Superior temporal gyrus (tissue), 1 donor: Measurements from ENCODE around the gene PCSK5.
"Not testable (repeated sequence)": the region's sequence is repeated elsewhere in the genome, so short reads cannot be mapped to it uniquely, and the experiment has no call there.

Source experiments
- DNase-seq: peaks from one replicate; pipeline ENCODE4 v3.0.0-alpha.2; 2016; ENCODE audit errors: extremely low spot score

Gene PCSK5

DNA sequence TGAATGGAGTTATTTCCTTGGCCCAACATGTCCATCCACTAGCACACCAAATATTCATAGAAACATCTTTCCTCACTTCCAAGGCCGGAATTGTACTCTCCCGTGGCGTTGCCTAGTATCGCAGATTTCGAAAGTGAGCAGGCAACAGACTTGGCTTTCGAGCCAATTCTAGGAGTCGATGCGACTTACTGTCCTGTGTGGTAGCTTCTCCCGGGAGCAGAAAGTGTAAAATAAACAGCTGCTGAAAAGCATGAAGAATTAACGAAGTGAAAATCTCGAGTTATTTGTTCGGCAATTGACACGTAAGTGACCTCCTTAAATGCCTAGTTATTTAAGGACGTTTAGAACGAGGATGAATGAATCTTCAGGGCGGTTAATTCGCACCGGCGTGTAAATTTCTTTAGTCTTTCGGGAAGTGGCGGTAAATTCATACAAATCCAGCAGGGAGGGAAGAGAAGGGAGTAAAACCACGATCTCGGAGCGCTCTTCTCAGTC, 449 bp upstream of the PCSK5 start:
- peak; percentile 88 for DNase-seq

DNA sequence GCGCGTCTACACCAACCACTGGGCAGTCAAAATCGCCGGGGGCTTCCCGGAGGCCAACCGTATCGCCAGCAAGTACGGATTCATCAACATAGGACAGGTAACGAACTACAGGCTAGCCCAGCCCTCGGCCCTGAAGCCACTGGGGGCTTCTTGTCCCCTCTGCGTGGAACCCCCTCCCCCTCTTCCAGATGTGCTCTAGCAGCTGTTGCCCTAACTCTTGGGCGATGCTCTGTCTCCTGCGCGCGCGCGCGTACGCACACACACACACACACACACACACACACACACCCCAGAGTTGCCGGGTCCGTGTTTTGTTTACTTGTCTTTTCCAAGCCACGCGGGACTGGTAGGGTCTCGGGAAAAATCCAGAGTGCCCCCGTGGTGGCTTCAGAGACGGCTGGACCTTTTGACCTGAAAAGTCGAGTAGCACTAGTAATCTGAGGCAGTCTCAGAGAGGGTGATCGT, 836 bp downstream of the PCSK5 start:
- no peak for DNase-seq

DNA sequence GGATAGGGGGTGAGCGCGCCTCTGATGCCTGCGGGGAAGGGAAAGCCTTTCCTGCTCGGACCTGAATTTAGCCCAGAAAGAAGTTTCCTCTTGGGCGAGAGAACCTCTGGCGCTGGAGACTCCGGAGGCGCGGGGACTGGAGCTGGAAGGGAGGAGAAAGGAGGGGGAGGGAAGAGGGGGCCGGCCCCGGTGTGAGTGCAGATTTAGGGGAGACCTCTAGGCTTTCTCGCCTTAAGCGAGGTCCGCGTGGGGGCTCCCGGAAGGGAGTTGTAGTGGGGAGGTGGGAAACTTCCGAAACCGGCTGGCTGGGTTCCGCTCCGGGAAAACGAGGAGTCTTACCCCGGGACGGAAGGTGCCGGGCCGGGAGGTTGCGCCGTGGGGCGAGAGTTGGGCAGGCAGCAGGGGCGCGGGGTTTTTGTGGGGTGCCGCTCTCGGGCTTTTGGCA, 1.3 kb downstream of the PCSK5 start:
- DNase-seq = no peak

DNA sequence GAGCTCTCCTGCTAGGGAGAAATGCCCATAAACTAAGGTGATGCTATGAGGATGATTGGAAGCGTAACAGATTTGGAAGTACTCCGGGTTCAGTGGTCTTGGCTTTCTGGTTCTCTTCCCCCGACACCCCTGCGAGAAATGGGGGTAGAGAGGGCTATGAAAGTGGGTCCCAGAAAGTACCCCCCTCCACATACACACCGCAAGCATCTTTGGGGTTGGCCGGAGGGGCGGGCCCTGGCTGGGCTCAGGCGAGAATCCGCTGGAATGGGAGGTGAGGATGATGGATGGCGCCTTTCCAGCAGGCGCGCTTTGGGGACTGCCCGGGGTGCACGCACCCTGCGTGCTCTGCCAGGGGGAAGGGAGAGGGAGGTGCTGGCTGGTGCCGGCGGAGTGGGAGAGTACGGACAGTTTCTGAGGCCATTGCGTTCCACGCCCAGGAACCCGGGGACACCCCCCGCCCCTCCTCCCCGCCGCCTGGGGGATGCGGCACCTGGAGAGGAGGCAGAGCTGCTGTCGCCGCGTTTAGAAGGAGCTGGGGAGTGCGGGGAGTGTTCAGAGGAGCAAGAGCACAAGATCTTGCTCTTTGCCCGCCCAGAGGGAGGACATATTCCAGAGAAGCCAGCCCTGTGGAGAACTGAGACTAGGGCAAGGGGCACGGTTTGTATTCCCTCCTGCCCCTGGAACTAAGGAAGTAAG, 1.9 kb downstream of the PCSK5 start:
- DNase-seq = no peak

DNA sequence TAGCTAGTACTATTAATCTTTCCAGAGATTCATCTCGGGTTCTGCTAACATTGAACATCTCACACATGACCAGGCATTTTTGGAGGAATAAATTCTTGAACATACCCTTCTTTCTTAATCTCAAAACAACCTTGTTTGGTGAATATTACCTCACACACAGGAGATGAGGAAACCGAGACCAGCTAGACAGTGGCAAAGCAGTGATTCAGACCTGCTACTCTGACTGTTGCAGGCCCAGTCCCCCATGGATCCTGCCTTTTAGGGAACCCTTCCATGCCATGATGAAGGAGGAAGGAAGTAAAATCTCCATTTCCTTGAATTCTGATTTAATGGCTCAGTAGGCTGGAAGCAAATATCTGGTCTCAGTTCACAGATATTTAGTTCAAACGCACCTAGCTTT, 2.6 kb downstream of the PCSK5 start:
- no peak for DNase-seq

DNA sequence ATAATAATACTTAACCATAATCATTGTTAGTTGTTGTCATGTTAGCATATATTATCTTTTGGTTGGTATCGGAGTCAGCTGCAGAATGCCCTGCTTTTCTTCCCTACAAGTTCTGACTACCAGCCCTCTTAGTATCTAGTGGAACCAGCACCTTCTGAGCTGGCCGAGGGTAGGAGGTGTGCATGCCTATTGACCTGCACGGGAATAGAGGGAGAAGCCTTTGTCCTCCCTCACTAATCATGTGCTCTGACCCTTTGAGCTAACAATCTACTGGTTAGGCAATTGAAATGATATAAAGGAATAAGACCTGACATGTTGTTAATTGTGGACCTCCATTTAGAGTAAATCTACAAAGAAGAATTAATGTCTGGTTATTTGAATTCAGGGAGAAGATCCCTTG, 4.1 kb downstream of the PCSK5 start:
- DNase-seq = no peak

DNA sequence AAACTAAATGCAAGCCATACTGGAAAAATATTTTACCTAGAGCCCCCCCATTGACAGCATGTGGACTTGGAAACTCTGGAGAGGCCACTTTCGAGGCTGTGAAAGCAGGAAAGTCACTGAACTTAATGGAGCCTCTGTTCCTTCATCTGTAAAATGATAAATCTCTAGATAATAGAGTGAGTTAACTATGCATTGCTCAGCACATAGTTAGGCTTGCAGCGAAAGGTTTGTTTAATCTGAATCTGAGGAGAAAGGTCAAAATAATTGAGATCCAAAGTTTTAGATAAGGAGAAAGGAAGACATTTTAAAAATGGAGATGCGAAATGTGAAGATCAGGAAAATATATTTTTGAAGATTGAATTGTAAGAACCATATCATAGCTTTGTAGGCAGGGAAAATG, 4.6 kb downstream of the PCSK5 start:
- DNase-seq = no peak

DNA sequence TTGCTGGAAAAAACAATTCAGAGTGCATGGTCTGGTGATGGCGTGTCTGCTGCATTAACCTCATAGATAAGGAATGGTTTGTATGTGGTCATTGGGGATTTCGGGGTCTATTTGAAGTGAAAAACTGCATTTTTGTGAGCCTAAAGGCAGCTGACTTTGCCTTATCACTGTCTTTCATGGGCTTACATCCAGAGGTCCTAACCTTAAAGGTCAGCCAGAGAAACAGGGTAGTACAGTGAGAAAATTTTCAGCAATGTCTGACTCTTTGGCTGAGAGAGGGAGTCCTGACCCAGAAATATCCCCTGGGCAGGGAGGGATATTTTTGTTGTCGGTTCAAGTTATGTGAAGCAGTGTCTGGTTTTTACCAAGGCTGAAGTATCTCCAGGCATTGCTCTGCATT, 5.7 kb downstream of the PCSK5 start:
- DNase-seq = no peak

DNA sequence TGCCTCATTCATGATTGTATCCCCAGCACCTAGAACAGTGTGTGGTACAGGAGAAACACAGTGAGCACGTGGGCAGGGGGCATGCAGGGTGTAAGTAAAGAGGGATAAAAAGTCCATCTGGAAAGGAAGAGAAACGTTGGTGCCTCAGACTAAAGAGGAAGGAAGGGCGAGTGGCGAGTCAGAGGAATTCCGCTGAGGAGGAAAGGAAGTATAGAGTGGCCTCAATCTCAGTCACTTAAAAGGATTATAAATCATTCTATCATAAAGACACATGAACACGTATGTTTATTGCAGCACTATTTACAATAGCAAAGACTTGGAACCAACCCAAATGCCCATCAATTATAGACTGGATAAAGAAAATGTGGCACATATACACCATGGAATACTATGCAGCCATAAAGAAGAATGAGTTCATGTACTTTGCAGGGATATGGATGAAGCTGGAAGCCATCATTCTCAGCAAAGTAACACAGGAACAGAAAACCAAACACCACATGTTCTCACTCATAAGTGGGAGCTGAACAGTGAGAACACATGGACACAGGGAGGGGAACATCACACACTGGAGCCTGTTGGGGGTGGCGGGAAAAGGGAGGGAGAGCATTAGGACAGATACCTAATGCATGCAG, 10.5 kb downstream of the PCSK5 start:
- not testable (repeated sequence) for DNase-seq

DNA sequence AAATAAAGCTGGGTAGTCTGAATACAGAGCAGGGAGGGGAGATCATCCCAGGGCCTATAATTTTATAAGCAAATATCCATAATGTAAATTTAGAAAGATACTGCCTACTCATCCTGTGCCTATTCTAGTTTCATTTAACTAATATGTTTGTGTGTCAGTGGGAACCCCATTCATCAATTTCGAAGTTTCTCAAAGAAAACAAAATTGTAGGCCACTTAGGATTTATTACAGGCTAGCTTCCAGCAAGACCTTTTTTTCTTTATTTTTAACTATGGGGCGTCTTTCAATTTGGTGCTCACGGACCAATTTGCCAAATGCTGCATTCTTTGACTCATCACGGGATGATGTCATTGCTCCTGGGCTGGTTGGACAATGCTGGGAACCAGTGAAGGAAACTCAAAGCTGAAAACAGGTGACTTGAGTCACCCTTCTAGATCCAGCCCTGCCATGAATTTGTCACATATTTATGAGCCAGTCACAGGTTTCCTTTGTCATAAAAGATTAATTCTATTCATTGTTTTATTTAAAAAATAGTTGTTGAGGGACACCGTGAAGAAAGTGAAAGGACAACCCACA, 13.4 kb downstream of the PCSK5 start:
- DNase-seq = no peak

DNA sequence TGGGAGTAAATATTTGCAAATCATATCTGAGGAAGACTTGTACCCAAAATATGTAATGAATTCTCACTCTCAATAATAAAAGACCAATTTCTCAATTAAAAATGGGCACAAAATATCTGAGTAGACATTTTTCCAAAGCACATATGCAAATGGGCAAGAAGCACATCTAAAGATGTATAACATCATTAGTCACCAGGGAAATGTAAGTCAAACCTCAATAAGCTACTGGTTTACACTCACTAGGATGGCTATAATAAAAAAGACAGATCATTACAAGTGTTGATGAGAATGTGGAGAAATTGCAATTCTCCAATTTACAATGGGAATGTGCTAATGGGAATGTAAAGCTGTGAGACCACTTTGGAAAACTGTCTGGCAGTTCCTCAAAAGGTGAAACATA, 13.9 kb downstream of the PCSK5 start:
- no peak for DNase-seq

DNA sequence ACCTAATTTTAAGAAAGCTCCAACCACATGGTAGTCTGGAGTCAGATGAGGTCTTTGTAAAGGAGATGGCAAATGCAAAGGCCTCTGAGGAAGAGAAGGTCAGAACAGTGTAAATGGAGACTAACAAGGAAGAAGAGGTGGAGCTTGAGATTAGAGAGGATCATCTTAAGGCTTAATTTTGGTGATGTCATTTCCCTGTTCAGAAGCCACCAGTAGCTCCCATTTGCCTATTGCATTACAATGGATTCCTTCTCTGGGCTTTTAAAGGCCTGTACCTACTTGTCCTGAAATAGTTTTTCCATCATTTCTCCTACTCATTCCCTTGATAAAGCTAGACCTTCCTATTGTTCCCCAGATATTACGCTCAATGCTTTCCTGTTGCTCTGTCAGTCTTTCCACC, 16.1 kb downstream of the PCSK5 start:
- DNase-seq = no peak

DNA sequence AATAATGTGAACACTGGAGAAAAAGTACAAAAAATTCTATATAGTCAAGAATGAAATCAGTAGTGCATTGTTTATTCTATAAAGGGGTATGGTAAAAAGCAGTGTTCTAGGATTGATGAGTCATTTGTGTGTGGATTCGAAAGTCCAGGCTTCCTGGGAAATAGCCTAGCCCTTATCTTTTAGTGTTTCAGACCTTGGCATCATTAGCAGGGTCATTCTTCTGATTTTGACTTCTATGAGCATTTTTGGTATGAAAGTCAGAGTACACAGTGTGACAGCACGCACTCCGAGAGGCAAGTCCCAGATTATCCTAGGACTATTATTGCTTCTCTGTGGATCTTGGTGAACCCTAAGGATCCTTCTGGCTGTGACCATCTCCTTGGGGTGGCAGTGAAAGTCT, 16.9 kb downstream of the PCSK5 start:
- DNase-seq = no peak

DNA sequence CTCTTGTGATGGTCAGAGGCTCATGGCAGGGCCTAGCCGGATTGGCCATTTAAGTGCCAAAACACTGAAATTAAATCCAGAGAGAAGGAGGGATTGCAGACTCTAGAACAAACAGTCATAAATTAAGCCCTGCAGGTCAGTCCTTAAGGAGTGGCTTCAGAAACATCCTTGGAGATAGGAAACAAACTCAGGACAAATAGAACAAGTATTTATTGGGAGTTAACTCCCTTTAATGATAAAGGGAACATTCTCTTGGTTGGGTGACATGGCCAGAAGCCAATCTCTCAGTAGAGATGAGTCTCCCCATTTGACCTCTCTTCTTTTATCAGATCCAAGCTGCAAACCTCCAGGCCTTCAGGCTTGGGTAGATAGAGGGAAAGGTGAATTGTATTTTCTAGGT, 17.4 kb downstream of the PCSK5 start:
- DNase-seq = no peak

DNA sequence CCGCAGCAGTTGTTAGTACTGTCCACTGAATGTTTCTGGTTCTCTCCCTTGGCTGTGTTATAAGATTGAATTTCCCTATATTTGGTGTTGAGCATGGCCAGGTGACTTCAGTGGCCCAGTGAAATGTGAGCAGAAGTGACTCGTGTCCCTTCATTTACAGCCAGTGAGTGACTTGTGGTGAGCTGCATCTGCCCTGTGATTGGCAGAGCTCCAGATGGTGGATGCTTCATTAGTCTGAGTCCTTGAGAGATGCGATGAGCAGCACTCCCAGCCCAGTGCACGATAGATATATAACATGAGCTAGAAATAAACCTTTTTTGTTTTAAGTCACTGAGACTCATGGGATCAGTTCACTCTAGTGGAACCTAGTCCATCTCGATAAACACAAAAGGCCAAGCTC, 19.3 kb downstream of the PCSK5 start:
- DNase-seq = no peak

DNA sequence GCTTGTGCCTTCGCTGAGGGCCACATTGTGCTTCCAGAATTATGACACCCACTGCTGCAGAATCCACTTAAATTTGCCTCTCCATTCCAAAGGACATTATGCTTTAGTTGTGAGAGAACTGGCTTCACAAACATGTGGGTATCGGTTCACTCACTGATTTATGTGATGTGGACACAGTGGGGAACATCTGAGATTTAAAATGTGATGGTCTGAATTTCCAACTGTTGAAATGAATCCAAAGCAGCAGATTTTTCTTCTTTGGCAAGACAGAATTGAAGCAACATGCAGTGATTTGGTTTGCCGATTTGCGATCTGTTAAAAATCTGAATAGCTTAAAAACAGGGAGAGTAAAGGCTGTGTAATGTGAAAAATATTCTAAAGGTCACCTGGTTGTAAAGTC, 20.3 kb downstream of the PCSK5 start:
- no peak for DNase-seq

DNA sequence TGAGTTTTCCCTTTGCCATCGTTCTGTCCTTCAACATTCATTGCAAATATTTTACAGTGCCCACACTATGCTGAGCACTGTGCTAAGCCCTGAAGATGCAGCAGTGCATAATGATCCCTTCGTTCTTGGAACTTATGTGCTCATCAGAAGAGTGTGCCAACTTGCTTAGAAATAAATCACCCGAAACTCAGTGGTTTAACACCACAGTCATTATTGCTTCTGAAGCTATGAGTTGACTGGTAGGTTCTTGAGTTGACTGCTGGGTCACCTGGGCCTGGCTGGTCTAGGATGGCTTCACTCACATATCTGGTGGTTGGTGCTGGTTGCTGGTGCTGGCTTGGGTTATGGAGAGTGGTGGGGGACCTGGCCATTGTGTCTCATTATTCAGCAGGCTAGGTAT, 20.9 kb downstream of the PCSK5 start:
- DNase-seq = no peak

DNA sequence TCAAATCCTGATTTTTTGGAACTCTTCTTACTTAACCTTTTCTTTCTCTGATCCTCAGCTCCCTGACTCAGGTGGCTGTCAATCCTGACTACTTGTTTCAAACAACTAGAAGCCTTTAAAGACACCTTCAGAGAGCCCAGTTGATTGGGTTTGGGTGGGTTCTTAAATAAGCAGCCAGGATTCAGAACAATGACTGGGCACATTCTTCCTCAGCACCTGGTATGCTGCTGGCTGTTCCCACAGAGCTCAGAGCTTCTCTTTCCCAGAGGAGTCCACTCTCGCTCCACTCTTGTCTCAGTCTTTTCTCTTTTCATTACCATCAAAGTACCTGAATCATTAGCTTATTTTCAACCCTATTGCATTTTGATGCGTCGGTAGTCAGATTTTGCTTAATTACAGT, 22.5 kb downstream of the PCSK5 start:
- no peak for DNase-seq

DNA sequence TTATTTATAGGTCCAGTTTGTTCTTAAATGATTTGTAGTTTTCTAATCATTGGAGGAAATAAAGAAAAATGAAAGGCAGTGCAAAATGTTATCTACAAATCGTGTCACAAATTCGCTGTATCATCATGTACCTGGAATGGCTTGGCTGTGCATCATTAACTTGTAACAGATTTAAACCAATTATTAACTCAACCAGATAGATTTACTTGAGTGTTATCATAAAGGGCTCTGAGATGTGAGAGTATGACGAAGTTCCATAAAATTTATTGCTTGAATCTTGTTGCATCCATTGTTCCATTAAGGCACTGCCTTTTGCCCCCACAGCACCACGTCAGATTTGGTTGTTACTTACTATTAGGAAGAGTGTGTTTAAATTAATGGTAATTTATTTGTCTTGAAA, 23.5 kb downstream of the PCSK5 start:
- DNase-seq = no peak

DNA sequence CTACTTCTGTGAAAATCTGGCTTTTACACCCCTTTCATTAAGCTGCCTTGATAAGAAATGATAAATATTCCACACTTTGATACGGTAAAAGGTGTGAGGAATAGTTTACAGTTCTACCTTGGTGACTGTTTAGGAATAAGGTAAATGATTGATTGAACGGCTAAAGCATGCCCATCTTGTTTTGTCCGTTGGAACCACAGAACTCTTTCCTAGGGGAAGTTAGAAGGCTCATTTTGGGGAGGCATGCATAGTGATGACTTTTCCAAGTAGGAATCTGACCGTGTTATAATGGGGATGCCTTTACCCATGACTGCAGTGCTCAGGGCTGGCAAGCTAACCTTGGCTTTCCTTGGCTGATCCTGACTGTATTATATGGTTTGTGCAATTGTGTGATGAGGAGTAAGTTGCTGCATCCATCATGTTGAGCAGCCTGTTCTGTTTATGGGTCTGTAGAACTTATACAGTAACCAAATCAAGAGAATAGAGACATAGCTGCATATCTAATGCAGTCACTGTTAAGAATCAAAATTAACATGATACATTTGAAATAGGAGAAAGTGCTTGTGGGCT, 24.5 kb downstream of the PCSK5 start:
- DNase-seq = no peak

DNA sequence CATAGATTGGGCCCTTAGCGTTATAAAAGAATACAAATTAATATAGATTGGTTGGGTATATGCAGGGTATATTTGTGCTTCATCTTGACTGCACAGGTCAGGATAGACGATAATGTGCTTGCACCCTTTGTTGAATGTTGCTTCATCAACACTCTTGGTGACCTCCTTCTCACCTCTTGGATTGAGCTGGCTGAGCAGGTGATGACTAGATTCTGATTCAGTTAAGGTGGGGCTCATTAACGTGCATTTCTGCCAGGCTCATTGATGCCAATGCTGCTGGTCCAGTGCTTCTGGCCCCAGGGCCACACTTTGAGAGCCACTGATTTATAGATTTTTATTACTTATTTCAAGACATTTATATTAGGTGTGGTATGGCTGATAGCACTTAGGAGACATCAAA, 27.7 kb downstream of the PCSK5 start:
- no peak for DNase-seq

DNA sequence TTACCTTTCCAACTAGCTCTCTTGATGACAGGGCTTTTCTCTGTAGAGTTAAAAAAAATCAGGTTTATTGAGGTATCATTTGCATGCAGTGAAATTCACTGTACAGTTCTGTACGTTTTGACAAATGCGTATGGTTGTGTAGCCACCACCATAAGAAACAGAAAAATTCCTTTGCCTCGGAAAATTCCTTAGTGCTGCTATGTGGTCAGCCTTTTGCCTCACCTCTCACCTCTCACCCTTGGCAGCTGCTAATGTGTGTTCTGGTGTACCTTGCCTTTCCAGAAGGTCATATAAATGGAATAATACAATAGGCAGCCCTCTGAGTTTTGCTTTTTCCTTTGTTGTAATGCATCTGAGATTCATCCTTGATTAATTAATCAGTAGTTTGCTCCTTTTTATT, 28.4 kb downstream of the PCSK5 start:
- no peak for DNase-seq
